ENCODE data around the gene GCLC.
"Not testable (repeated sequence)": the region's sequence is repeated elsewhere in the genome, so short reads cannot be mapped to it uniquely, and the experiment has no call there.

The GCLC gene

DNA sequence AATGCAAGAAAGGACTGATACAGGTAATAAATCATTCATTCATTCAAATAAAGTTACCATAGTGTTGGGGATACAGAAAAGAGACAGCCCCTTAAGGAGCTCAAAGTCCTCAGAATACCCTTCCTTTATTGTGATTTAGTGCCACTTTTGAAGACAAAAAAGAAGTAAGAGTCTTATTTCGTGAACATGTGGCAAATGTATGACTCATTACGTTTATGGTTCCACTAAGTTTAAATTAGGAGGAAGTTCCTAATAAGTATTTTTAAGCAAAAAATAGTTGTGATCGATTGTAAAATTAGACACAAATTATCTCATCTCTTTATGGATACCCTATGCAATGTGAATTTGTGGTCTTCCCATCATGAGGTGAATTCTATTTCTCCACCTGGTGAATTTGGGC is 38.5 kb upstream of the GCLC start:
- H3K9ac ChIP-seq (ENCODE audit: insufficient read length), result no peak overlapping the region
- no peak overlapping the region for H3K4me3 ChIP-seq
- DNase-seq (ENCODE audit: low read depth, low spot score), result no peak
- TF ChIP-seq POLR2AphosphoS5 (IDR thresholded peaks at IDR 0.05; ENCODE audit: borderline replicate concordance, low read depth, low read length) (no peak), FOXP2 (optimal IDR thresholded peaks at IDR 0.05; ENCODE audit: control extremely low read depth, extremely low read length, insufficient read depth) (no peak), EZH2 (IDR thresholded peaks at IDR 0.05) (no peak)
- no peaks in the 10 kb centered on the region for H3K9me3 ChIP-seq (ENCODE audit: low read depth, low read length)
- H3K36me3 ChIP-seq (ENCODE audit: insufficient read depth, low read length), result no peaks in the 10 kb centered on the region
- H3K27ac ChIP-seq, result no peak overlapping the region

DNA sequence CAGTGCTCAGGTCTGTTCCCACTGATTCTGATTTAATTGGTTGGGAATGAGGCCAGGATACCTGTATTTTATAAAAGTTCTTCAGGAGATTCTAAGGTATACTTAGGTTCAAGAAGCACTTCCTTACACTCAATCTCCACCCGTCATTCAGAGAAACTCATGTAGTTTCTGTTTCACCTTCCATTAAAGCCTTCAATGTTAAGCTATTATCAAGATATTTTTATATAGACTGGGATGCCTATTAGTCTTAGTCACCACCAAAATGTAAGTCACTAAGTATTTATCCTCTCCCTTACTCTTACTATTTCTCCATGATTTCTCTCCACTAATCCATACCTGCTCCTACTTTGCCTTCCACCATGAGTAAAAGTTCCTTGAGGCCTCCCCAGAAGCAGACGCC is 38.1 kb upstream of the GCLC start:
- DNase-seq (ENCODE audit: low read depth, low spot score), result no peak
- H3K9me3 ChIP-seq (ENCODE audit: low read depth, low read length), result no peaks in the 10 kb centered on the region
- H3K36me3 ChIP-seq (ENCODE audit: insufficient read depth, low read length), result no peaks in the 10 kb centered on the region
- TF ChIP-seq POLR2AphosphoS5 (IDR thresholded peaks at IDR 0.05; ENCODE audit: borderline replicate concordance, low read depth, low read length) (no peak), EZH2 (IDR thresholded peaks at IDR 0.05) (no peak), FOXP2 (optimal IDR thresholded peaks at IDR 0.05; ENCODE audit: control extremely low read depth, extremely low read length, insufficient read depth) (no peak)
- peak overlapping the region; percentile 46; the same call in 1 of the 2 replicates for H3K4me3 ChIP-seq
- peak overlapping the region; percentile 80 for H3K27ac ChIP-seq
- H3K9ac ChIP-seq (ENCODE audit: insufficient read length), result no peak overlapping the region

DNA sequence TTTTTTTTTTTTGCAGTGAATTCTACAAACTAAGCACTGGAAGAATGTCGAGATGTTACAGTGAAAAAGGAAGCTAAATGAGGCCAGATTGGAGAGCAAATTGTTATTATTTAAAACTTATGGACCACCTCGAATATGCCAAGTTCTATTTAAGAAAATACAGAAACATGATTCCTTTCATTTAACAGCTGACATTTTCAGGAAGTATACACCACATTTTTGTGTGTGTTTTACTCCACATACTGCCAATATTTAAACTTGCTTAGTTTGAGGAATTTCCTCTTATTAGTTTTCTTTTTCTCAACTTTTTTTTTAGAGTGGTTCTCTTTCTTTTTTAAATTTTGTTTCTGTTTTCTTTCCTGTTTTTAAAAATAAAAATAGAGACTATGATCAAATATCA is 37.0 kb upstream of the GCLC start:
- TF ChIP-seq POLR2AphosphoS5 (IDR thresholded peaks at IDR 0.05; ENCODE audit: borderline replicate concordance, low read depth, low read length) (no peak), FOXP2 (optimal IDR thresholded peaks at IDR 0.05; ENCODE audit: control extremely low read depth, extremely low read length, insufficient read depth) (no peak), EZH2 (IDR thresholded peaks at IDR 0.05) (no peak)
- H3K9me3 ChIP-seq (ENCODE audit: low read depth, low read length), result no peaks in the 10 kb centered on the region
- no peaks in the 10 kb centered on the region for H3K36me3 ChIP-seq (ENCODE audit: insufficient read depth, low read length)
- DNase-seq (ENCODE audit: low read depth, low spot score), result no peak
- peak overlapping the region; percentile 60 for H3K9ac ChIP-seq (ENCODE audit: insufficient read length)
- H3K4me3 ChIP-seq, result peak overlapping the region; percentile 46
- peak overlapping the region; percentile 80 for H3K27ac ChIP-seq

DNA sequence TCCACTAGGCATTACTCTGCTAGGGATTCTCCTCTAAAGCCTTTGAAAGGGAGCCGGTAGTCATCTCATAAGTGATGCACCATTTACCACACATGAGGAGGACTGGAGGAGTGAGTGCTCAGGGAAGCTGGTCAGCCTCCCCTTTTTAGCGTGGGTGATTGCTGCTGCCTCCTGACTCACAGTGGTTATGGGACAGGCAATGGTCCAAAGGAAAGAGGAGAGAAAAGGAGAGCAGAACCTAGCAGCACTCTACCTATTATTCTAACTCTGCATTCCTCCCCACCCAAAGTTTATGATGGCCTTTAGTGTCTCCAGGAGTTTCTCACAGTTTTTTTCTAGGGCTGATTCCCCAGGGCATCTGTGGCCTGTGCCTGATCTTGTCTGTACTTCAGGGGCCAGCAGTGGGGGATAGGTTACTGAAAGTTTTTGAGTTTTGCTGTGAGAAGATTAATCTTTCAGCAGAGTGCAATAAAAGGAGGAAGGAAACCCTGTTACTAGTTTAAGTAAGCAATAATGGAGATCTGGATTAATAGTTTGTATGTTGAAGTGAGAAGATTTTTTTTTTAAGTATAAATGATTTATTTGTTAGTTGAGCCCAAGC is 36.4 kb upstream of the GCLC start:
- Histone ChIP-seq H3K27ac (peak overlapping the region; percentile 80), H3K4me3 (peak overlapping the region; percentile 46), H3K36me3 (ENCODE audit: insufficient read depth, low read length) (no peaks in the 10 kb centered on the region), H3K9me3 (ENCODE audit: low read depth, low read length) (no peaks in the 10 kb centered on the region), H3K9ac (ENCODE audit: insufficient read length) (peak overlapping the region; percentile 60)
- DNase-seq (ENCODE audit: low read depth, low spot score), result peak; percentile 28
- no peak for TF ChIP-seq FOXP2 (optimal IDR thresholded peaks at IDR 0.05; ENCODE audit: control extremely low read depth, extremely low read length, insufficient read depth)
- TF ChIP-seq EZH2 (IDR thresholded peaks at IDR 0.05), result no peak
- TF ChIP-seq POLR2AphosphoS5 (IDR thresholded peaks at IDR 0.05; ENCODE audit: borderline replicate concordance, low read depth, low read length), result no peak

DNA sequence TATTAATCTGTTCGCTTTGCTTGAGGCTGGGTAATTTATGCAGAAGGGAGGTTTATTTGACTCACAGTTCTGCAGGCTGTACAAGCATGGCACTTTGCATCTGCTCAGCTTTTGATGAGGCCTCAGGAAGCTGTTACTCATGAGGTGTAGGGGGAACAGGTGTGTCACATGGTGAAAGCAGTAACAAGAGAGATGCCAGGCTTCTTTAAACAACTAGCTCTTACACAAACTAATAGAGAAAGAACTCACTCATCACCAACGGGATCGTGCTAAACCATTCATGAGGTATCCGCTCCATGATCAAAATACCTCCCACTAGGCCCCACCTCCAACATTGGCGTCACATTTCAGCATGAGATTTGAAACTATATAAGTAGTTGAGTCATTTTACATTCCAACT is 34.4 kb upstream of the GCLC start:
- no peak overlapping the region for H3K9ac ChIP-seq (ENCODE audit: insufficient read length)
- no peak for DNase-seq (ENCODE audit: low read depth, low spot score)
- no peak overlapping the region for H3K4me3 ChIP-seq
- no peaks in the 10 kb centered on the region for H3K36me3 ChIP-seq (ENCODE audit: insufficient read depth, low read length)
- no peak for TF ChIP-seq FOXP2 (optimal IDR thresholded peaks at IDR 0.05; ENCODE audit: control extremely low read depth, extremely low read length, insufficient read depth)
- TF ChIP-seq POLR2AphosphoS5 (IDR thresholded peaks at IDR 0.05; ENCODE audit: borderline replicate concordance, low read depth, low read length), result no peak
- TF ChIP-seq EZH2 (IDR thresholded peaks at IDR 0.05), result no peak
- no peak overlapping the region for H3K27ac ChIP-seq
- H3K9me3 ChIP-seq (ENCODE audit: low read depth, low read length), result no peaks in the 10 kb centered on the region

DNA sequence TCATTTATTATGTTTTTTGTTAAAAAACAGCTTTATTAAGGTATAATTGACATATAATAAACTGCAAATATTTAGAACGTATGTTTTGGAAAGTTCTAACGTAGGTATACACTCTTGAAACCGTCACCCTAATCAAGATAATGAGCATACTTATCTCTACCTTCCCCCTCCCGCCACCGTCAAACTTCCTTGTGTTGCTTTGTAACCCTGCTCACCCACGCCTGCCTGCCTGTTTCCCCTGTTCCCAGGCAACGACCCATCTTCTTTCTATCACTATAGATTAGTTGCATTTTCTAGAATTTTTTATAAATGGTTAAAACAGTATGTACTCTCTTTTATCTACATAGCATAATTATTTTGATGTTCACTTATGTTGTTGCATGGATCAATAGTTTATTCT is 33.5 kb upstream of the GCLC start:
- DNase-seq (ENCODE audit: low read depth, low spot score), result no peak
- H3K9me3 ChIP-seq (ENCODE audit: low read depth, low read length), result no peaks in the 10 kb centered on the region
- TF ChIP-seq EZH2 (IDR thresholded peaks at IDR 0.05) (no peak), FOXP2 (optimal IDR thresholded peaks at IDR 0.05; ENCODE audit: control extremely low read depth, extremely low read length, insufficient read depth) (no peak), POLR2AphosphoS5 (IDR thresholded peaks at IDR 0.05; ENCODE audit: borderline replicate concordance, low read depth, low read length) (no peak)

DNA sequence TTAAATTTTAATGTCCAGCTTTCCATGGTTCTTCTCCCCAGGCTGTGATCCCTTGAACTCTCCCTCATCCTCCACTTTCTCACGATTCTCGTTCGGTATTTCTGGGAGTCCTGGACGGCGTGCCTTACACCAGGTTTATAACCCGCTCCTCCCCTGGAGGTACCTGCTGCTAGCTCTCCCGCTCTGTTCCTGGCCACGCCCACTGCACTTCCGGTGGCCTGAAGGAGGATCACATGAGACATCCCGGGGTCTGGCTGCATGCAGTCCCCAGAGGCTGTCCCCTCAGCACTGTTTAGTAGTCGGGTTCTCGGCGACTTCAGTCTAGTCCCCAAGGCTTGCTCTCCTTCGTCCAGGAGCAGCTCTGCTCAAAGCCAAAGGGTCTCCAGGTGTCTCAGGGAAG is 28.4 kb upstream of the GCLC start:
- DNase-seq (ENCODE audit: low read depth, low spot score), result no peak
- Histone ChIP-seq H3K9me3 (ENCODE audit: low read depth, low read length) (no peaks in the 10 kb centered on the region), H3K9ac (ENCODE audit: insufficient read length) (no peak overlapping the region), H3K36me3 (ENCODE audit: insufficient read depth, low read length) (no peaks in the 10 kb centered on the region), H3K27ac (no peak overlapping the region), H3K4me3 (no peak overlapping the region)
- TF ChIP-seq EZH2 (IDR thresholded peaks at IDR 0.05), result no peak
- no peak for TF ChIP-seq FOXP2 (optimal IDR thresholded peaks at IDR 0.05; ENCODE audit: control extremely low read depth, extremely low read length, insufficient read depth)
- no peak for TF ChIP-seq POLR2AphosphoS5 (IDR thresholded peaks at IDR 0.05; ENCODE audit: borderline replicate concordance, low read depth, low read length)

More for the DNA sequence above, 33.5 kb upstream of the GCLC start:
- Histone ChIP-seq H3K4me3 (no peak overlapping the region), H3K27ac (no peak overlapping the region), H3K9ac (ENCODE audit: insufficient read length) (no peak overlapping the region), H3K36me3 (ENCODE audit: insufficient read depth, low read length) (no peaks in the 10 kb centered on the region)

DNA sequence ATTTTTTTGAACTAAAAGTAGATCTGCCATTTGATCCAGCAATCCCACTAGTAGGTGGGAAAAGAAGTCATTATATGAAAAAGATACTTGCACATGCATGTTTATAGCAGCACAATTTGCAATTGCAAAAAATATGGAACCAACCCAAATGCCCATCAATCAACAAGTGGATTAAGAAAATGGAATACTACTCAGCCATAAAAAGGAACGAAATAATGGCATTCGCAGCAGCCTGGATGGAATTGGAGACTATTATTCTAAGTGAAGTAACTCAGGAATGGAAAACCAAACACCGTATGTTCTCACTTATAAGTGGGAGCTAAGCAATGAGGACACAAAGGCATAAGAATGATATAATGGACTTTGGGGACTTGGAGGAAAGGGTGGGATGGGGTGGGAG is 27.5 kb upstream of the GCLC start:
- DNase-seq (ENCODE audit: low read depth, low spot score); H3K9me3 ChIP-seq (ENCODE audit: low read depth, low read length); H3K4me3 ChIP-seq; H3K27ac ChIP-seq; H3K9ac ChIP-seq (ENCODE audit: insufficient read length); H3K36me3 ChIP-seq (ENCODE audit: insufficient read depth, low read length): not testable (repeated sequence)

All from SK-N-MC (cell line).